Fibroblast of villous mesenchyme (primary cell): ENCODE results near the gene DOK5. TPM values are rescaled to one million over a fixed set of nuclear protein-coding genes. Genes with fewer than 3 reads are reported as not detected.

Experiments
- DNase-seq: peaks from one replicate; pipeline ENCODE4 v3.0.0-alpha.2; 2010; ENCODE audit warnings: low read depth
- H3K4me3 ChIP-seq: 2 replicates; pipeline ENCODE4 v1.5.1; 2011; ENCODE audit warnings: low read depth, mild to moderate bottlenecking, low read length
- CTCF ChIP-seq: IDR thresholded peaks from 2 replicates; pipeline ENCODE4 v1.5.1; 2012; ENCODE audit warnings: low read depth, mild to moderate bottlenecking, low read length; ENCODE audit not compliant: insufficient read depth
- total RNA-seq: library from RNA; depleted of rRNA; stranded (reverse); fragments of >200 nt; gene quantifications from 2 replicates; pipeline ENCODE4 v1.2.3, GENCODE V29; 2012

DOK5 gene
- total RNA-seq, 1 donor, result under 0.01 TPM

- DNase-seq, result peak; percentile 21
- no peak for TF ChIP-seq CTCF
These were observed 168.4 kb downstream of the DOK5 start for GRCh38 chr20:54643761-54644160.

GRCh38 chr20:54645445-54646155 lies 170.2 kb downstream of the DOK5 start:
- H3K4me3 ChIP-seq, result no peak overlapping the region
- no peak for TF ChIP-seq CTCF
- no peak for DNase-seq

More at GRCh38 chr20:54643761-54644160, 168.4 kb downstream of the DOK5 start:
- H3K4me3 ChIP-seq, result no peak overlapping the region

- DNase-seq, result no peak
- H3K4me3 ChIP-seq, result no peak overlapping the region
- TF ChIP-seq CTCF, result no peak
These were observed 170.7 kb downstream of the DOK5 start for GRCh38 chr20:54646156-54646517.

GRCh38 chr20:54648421-54649142 lies 173.2 kb downstream of the DOK5 start:
- no peak overlapping the region for H3K4me3 ChIP-seq
- no peak for DNase-seq
- no peak for TF ChIP-seq CTCF

GRCh38 chr20:54649511-54649962 lies 174.1 kb downstream of the DOK5 start:
- peak; percentile 61 for DNase-seq
- H3K4me3 ChIP-seq, result no peak overlapping the region
- peak; percentile 82 for TF ChIP-seq CTCF

GRCh38 chr20:54650052-54650719 lies 174.8 kb downstream of the DOK5 start:
- no peak overlapping the region for H3K4me3 ChIP-seq
- no peak for TF ChIP-seq CTCF
- DNase-seq, result no peak
